Measurements from ENCODE around the gene RUVBL2.
A peak's percentile ranks its signal among the peaks of the same experiment; 100 is the strongest.

RUVBL2 gene

DNA sequence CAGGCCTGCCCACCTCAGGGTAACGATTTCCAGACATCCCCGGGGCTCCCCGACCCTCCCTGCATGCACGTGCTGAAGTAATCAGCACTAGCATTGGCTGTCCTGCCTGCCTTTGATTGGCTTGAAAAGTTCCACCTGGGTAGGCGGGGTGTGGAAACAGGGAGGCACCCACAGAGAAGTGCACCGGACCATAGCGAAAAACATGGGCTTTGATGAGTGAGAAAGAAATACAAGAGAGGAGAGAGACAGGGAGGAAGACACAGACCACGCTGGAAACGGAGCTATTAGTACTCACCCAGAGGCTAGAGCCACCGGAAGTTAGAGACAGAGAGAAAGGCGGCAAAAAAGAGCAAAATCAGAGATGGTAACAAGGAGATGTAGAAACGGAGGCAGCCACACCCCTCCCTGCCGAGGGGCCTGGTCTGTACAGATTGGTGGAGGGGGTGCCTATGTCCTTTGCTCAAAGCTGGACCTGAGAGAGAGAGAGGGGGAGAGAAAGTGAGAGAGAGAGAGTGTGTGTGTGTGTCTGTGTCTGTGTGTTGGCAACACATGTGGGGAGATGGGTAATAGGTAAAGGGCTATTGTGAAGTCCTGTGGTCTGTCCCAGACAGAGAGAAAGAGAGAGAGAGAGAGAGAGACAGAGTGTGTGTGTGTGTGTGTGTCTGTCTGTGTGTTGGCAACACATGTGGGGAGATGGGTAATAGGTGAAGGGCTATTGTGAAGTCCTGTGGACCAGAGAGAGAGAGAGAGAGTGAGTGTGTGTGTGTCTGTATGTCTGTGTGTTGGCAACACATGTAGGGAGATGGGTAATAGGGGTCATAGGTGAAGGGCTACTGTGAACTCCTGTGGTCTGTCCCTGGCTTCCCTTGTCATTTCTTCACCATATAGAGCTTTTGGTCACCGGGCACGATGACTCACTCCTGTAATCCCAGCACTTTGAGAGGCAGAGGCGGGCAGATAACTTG is 27.5 kb downstream of the RUVBL2 start:
- no peak overlapping the region for H3K27ac ChIP-seq (ENCODE audit: extremely low read depth, low read depth, low read length)
- CTCF ChIA-PET, result interaction anchor here (0.6 to 2.6 kb wide), 7 partner anchors 21 to 178 kb away, joined by 3 to 12 read pairs (median 6); partner anchors contain the start of genes GYS1 and RUVBL2
- POLR2A ChIA-PET, result interaction anchor here (0.6 to 3.4 kb wide), 3 partner anchors 28 to 659 kb away, joined by 5 to 20 read pairs (median 6); partner anchors contain the start of genes GYS1 and RUVBL2
- H3K4me1 ChIP-seq (ENCODE audit: control insufficient read depth, insufficient read depth, low read length), result peaks cover 8% of the 10 kb centered on the region
- no peaks in the 10 kb centered on the region for H3K9me3 ChIP-seq (ENCODE audit: control insufficient read depth, insufficient read depth, low read depth, low read length)
- H3K4me3 ChIP-seq (ENCODE audit: low read depth, low read length), result no peak overlapping the region
- peaks cover 0 to 3% of the 10 kb centered on the region in 2 experiments; a peak in 2 of 3 replicates for H3K36me3 ChIP-seq (ENCODE audit: control insufficient read depth in 2 of 2, insufficient read depth in 1 of 2, low read length in 2 of 2)
- peak; percentile 74; the same call in 1 of the 2 replicates for TF ChIP-seq ZNF791 (tag by site-specific recombination; IDR thresholded peaks at IDR 0.05)
- TF ChIP-seq ZNF2 (tag by site-specific recombination; IDR thresholded peaks at IDR 0.05), result peak; percentile 32; the same call in 1 of the 2 replicates
- peak; percentile 79 for TF ChIP-seq KLF1 (tag by site-specific recombination; IDR thresholded peaks at IDR 0.05)
- peak; percentile 88 for TF ChIP-seq PRDM10 (tag by site-specific recombination; IDR thresholded peaks at IDR 0.05)
- peak; percentile 71; the same call in 1 of the 2 replicates for TF ChIP-seq ZNF10 (tag by site-specific recombination; IDR thresholded peaks at IDR 0.05)
- TF ChIP-seq ZNF138 (tag by site-specific recombination; IDR thresholded peaks at IDR 0.05; ENCODE audit: borderline replicate concordance), result no peak
- TF ChIP-seq, protein P1, sequence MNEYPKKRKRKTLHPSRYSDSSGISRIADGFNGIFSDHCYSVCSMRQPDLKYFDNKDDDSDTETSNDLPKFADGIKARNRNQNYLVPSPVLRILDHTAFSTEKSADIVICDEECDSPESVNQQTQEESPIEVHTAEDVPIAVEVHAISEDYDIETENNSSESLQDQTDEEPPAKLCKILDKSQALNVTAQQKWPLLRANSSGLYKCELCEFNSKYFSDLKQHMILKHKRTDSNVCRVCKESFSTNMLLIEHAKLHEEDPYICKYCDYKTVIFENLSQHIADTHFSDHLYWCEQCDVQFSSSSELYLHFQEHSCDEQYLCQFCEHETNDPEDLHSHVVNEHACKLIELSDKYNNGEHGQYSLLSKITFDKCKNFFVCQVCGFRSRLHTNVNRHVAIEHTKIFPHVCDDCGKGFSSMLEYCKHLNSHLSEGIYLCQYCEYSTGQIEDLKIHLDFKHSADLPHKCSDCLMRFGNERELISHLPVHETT (tag by site-specific recombination; IDR thresholded peaks at IDR 0.05), result peak; percentile 47; the same call in 1 of the 2 replicates
- no peak for TF ChIP-seq YY1 (tag by site-specific recombination; IDR thresholded peaks at IDR 0.05)
- no peak for TF ChIP-seq ZNF114 (tag by site-specific recombination; IDR thresholded peaks at IDR 0.05)
- no peak for TF ChIP-seq ZNF221 (tag by site-specific recombination; IDR thresholded peaks at IDR 0.05; ENCODE audit: borderline replicate concordance)
- peak; percentile 34; the same call in 1 of the 2 replicates for TF ChIP-seq SP2 (tag by site-specific recombination; IDR thresholded peaks at IDR 0.05)
- TF ChIP-seq, protein P2, sequence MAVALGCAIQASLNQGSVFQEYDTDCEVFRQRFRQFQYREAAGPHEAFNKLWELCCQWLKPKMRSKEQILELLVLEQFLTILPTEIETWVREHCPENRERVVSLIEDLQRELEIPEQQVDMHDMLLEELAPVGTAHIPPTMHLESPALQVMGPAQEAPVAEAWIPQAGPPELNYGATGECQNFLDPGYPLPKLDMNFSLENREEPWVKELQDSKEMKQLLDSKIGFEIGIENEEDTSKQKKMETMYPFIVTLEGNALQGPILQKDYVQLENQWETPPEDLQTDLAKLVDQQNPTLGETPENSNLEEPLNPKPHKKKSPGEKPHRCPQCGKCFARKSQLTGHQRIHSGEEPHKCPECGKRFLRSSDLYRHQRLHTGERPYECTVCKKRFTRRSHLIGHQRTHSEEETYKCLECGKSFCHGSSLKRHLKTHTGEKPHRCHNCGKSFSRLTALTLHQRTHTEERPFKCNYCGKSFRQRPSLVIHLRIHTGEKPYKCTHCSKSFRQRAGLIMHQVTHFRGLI (tag by site-specific recombination; IDR thresholded peaks at IDR 0.05), result no peak
- no peak for TF ChIP-seq ZNF610 (tag by site-specific recombination; IDR thresholded peaks at IDR 0.05; ENCODE audit: borderline replicate concordance)
- TF ChIP-seq ZNF112 (tag by site-specific recombination; IDR thresholded peaks at IDR 0.05), result no peak
- TF ChIP-seq YY2 (tag by site-specific recombination; IDR thresholded peaks at IDR 0.05), result peak; percentile 42; the same call in 1 of the 2 replicates
- peak; percentile 84 for TF ChIP-seq SP7 (tag by site-specific recombination; IDR thresholded peaks at IDR 0.05)
- 0 out of 2 replicates have a peak, but pooled peaks have one; percentile 41 for TF ChIP-seq ZNF324 (tag by site-specific recombination; IDR thresholded peaks at IDR 0.05)
- no peak for TF ChIP-seq ZNF274 (IDR thresholded peaks at IDR 0.05; ENCODE audit: low read length)
- TF ChIP-seq ZNF274 (tag by site-specific recombination; IDR thresholded peaks at IDR 0.05; ENCODE audit: borderline replicate concordance), result peak; percentile 47; the same call in 1 of the 2 replicates
- peak; percentile 48; the same call in 1 of the 2 replicates for TF ChIP-seq ZNF623 (tag by site-specific recombination; IDR thresholded peaks at IDR 0.05)
- TF ChIP-seq OSR2 (tag by site-specific recombination; IDR thresholded peaks at IDR 0.05), result peak; percentile 79
- no peak for TF ChIP-seq ZNF488 (tag by site-specific recombination; IDR thresholded peaks at IDR 0.05)
- peak; percentile 60; the same call in 1 of the 2 replicates for TF ChIP-seq ZNF777 (tag by site-specific recombination; IDR thresholded peaks at IDR 0.05; ENCODE audit: borderline replicate concordance)
- peak; percentile 52; the same call in 1 of the 2 replicates for TF ChIP-seq ZSCAN23 (tag by site-specific recombination; IDR thresholded peaks at IDR 0.05)
- TF ChIP-seq ZNF280C (tag by site-specific recombination; IDR thresholded peaks at IDR 0.05), result no peak
- no peak for TF ChIP-seq ZFP41 (tag by site-specific recombination; IDR thresholded peaks at IDR 0.05; ENCODE audit: borderline replicate concordance)
- TF ChIP-seq SCRT2 (tag by site-specific recombination; IDR thresholded peaks at IDR 0.05), result no peak
